Duodenal mucosa (tissue), 2 donors: ENCODE measurements around the gene FGF8.

Source experiments
- H3K27ac ChIP-seq: one replicate; pipeline ENCODE4 v1.7.0; 2013; ENCODE audit warnings: low read depth, low read length
- H3K27me3 ChIP-seq, 2 donors: one replicate each; pipeline ENCODE4 v1.7.0; 2013; ENCODE audit warnings: low read length in 2 of 2, control low read depth in 1 of 2; ENCODE audit not compliant: insufficient read depth in 2 of 2, control insufficient read depth in 1 of 2
- H3K36me3 ChIP-seq, 2 donors: one replicate each; pipeline ENCODE4 v1.7.0; 2013; ENCODE audit warnings: low read length in 2 of 2, control low read depth in 1 of 2; ENCODE audit not compliant: insufficient read depth in 2 of 2, control insufficient read depth in 1 of 2
- H3K4me1 ChIP-seq, 2 donors: one replicate each; pipeline ENCODE4 v1.7.0; 2013; ENCODE audit warnings: low read length in 2 of 2, control low read depth in 1 of 2; ENCODE audit not compliant: insufficient read depth in 2 of 2, control insufficient read depth in 1 of 2
- H3K4me3 ChIP-seq, 2 donors: one replicate each; pipeline ENCODE4 v1.7.0; 2013; ENCODE audit warnings: low read length in 2 of 2, low read depth in 1 of 2
- H3K9ac ChIP-seq, 2 donors: one replicate each; pipeline ENCODE4 v1.7.0; 2013; ENCODE audit warnings: low read length in 2 of 2, low read depth in 1 of 2
- H3K9me3 ChIP-seq, 2 donors: one replicate each; pipeline ENCODE4 v1.7.0; 2013; ENCODE audit warnings: low read length in 2 of 2, control low read depth in 1 of 2; ENCODE audit not compliant: control insufficient read depth in 1 of 2

The FGF8 gene

GRCh38 chr10:101760510-101760909, 15.4 kb downstream of the FGF8 start:
- no peaks in the 10 kb centered on the region for H3K36me3 ChIP-seq
- no peaks in the 10 kb centered on the region for H3K9me3 ChIP-seq
- no peak overlapping the region for H3K9ac ChIP-seq
- no peak overlapping the region for H3K27ac ChIP-seq
- H3K4me1 ChIP-seq = no peaks in the 10 kb centered on the region
- H3K4me3 ChIP-seq = no peak overlapping the region
- H3K27me3 ChIP-seq = peaks cover 22 to 36% of the 10 kb centered on the region in 2 donors

GRCh38 chr10:101759309-101760247, 16.3 kb downstream of the FGF8 start:
- Histone ChIP-seq H3K9ac (no peak overlapping the region), H3K36me3 (no peaks in the 10 kb centered on the region), H3K4me3 (no peak overlapping the region), H3K9me3 (no peaks in the 10 kb centered on the region), H3K4me1 (no peaks in the 10 kb centered on the region), H3K27me3 (peaks cover 13 to 32% of the 10 kb centered on the region in 2 donors), H3K27ac (no peak overlapping the region)

GRCh38 chr10:101758858-101759257, 17.1 kb downstream of the FGF8 start:
- Histone ChIP-seq H3K4me3 (no peak overlapping the region), H3K4me1 (no peaks in the 10 kb centered on the region), H3K27ac (no peak overlapping the region), H3K9ac (no peak overlapping the region), H3K36me3 (no peaks in the 10 kb centered on the region), H3K9me3 (no peaks in the 10 kb centered on the region), H3K27me3 (peaks cover 11 to 32% of the 10 kb centered on the region in 2 donors)

GRCh38 chr10:101752241-101752640, 23.7 kb downstream of the FGF8 start:
- Histone ChIP-seq H3K4me3 (no peak overlapping the region), H3K4me1 (no peaks in the 10 kb centered on the region), H3K27me3 (peaks cover 4 to 11% of the 10 kb centered on the region in 2 donors), H3K36me3 (no peaks in the 10 kb centered on the region), H3K27ac (no peak overlapping the region), H3K9me3 (no peaks in the 10 kb centered on the region), H3K9ac (no peak overlapping the region)

GRCh38 chr10:101749047-101750016, 26.6 kb downstream of the FGF8 start:
- Histone ChIP-seq H3K4me3 (no peak overlapping the region), H3K9me3 (no peaks in the 10 kb centered on the region), H3K9ac (no peak overlapping the region), H3K36me3 (no peaks in the 10 kb centered on the region), H3K4me1 (peaks cover 6 to 8% of the 10 kb centered on the region in 2 donors), H3K27me3 (peaks cover 4 to 11% of the 10 kb centered on the region in 2 donors), H3K27ac (no peak overlapping the region)

GRCh38 chr10:101748496-101748895, 27.4 kb downstream of the FGF8 start:
- Histone ChIP-seq H3K27me3 (peaks cover 4 to 11% of the 10 kb centered on the region in 2 donors), H3K9ac (no peak overlapping the region), H3K27ac (no peak overlapping the region), H3K4me3 (no peak overlapping the region), H3K4me1 (peaks cover 6 to 8% of the 10 kb centered on the region in 2 donors), H3K36me3 (no peaks in the 10 kb centered on the region), H3K9me3 (no peaks in the 10 kb centered on the region)

GRCh38 chr10:101745074-101745696, 30.7 kb downstream of the FGF8 start:
- Histone ChIP-seq H3K9ac (no peak overlapping the region), H3K27me3 (peaks cover 3 to 4% of the 10 kb centered on the region in 2 donors), H3K27ac (no peak overlapping the region)

GRCh38 chr10:101744267-101744666, 31.6 kb downstream of the FGF8 start:
- no peak overlapping the region for H3K27ac ChIP-seq
- H3K27me3 ChIP-seq = peaks cover 3 to 6% of the 10 kb centered on the region in 2 donors
- H3K4me3 ChIP-seq = no peak overlapping the region
- no peaks in the 10 kb centered on the region for H3K9me3 ChIP-seq
- H3K36me3 ChIP-seq = no peaks in the 10 kb centered on the region
- no peak overlapping the region for H3K9ac ChIP-seq
- H3K4me1 ChIP-seq = peaks cover 6 to 8% of the 10 kb centered on the region in 2 donors

More at GRCh38 chr10:101745074-101745696, 30.7 kb downstream of the FGF8 start:
- Histone ChIP-seq H3K4me3 (no peak overlapping the region), H3K4me1 (peaks cover 6 to 8% of the 10 kb centered on the region in 2 donors), H3K36me3 (no peaks in the 10 kb centered on the region), H3K9me3 (no peaks in the 10 kb centered on the region)

GRCh38 chr10:101741938-101742337, 34.0 kb downstream of the FGF8 start:
- H3K9me3 ChIP-seq = no peaks in the 10 kb centered on the region
- H3K36me3 ChIP-seq = no peaks in the 10 kb centered on the region
- H3K27me3 ChIP-seq = peaks cover 7 to 14% of the 10 kb centered on the region in 2 donors
- H3K4me3 ChIP-seq = no peak overlapping the region
- H3K27ac ChIP-seq = no peak overlapping the region
- no peak overlapping the region for H3K9ac ChIP-seq
- peaks cover 6 to 8% of the 10 kb centered on the region in 2 donors for H3K4me1 ChIP-seq
